ENCODE measurements around the gene EXOC4.

DNA sequence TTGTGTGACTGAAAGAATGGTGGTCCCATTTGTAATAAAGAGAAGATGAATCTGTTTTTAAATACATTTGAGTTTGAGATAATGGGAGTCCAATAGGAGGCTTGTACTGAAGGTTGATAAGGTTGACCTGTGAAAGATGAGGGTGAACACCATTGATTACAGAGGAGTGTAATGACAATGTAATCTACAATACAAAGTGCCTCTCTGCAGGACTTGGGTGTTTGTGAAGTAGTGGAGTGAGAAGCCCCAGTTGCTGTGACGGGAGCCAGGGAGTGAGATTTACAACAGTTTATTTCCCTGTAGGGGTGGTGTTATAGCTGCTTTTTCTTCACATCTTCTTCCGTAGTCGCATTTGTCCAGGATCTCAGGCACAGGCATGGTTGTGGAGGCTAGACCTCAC lies 189.9 kb downstream of the EXOC4 start:
- TF ChIP-seq, protein P1, sequence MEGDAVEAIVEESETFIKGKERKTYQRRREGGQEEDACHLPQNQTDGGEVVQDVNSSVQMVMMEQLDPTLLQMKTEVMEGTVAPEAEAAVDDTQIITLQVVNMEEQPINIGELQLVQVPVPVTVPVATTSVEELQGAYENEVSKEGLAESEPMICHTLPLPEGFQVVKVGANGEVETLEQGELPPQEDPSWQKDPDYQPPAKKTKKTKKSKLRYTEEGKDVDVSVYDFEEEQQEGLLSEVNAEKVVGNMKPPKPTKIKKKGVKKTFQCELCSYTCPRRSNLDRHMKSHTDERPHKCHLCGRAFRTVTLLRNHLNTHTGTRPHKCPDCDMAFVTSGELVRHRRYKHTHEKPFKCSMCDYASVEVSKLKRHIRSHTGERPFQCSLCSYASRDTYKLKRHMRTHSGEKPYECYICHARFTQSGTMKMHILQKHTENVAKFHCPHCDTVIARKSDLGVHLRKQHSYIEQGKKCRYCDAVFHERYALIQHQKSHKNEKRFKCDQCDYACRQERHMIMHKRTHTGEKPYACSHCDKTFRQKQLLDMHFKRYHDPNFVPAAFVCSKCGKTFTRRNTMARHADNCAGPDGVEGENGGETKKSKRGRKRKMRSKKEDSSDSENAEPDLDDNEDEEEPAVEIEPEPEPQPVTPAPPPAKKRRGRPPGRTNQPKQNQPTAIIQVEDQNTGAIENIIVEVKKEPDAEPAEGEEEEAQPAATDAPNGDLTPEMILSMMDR (IDR thresholded peaks at IDR 0.05; ENCODE audit: low read length), result no peak
- no peak for TF ChIP-seq EZH2 (IDR thresholded peaks at IDR 0.05; ENCODE audit: borderline replicate concordance, low read length)

All from OCI-LY1 (cell line).